ENCODE data around the gene DNAAF8.

GRCh38 chr16:4783951-4784336 lies 49.6 kb downstream of the DNAAF8 start:
- no peak for TF ChIP-seq CTCF (IDR thresholded peaks at IDR 0.05)
- no peak for TF ChIP-seq EZH2 (IDR thresholded peaks at IDR 0.05)
- TF ChIP-seq EZH2phosphoT487 (IDR thresholded peaks at IDR 0.05), result no peak

All from neural progenitor cell (in vitro differentiated cells).